GM12878 (cell line): ENCODE measurements around the gene NRXN3. TPM values are rescaled to one million over a fixed set of nuclear protein-coding genes. Genes with fewer than 3 reads are reported as not detected.

ENCODE experiments used
- ATAC-seq: fragments of 200-7000 bp; cut with Tn5 transposase; 3 replicates; pipeline ENCODE4 v1.9.1; 2020; ENCODE audit warnings: mild to moderate bottlenecking, moderate library complexity
- BruUV-seq: library from RNA; stranded (reverse); fragments of 400-500 nt; replicated peaks from 2 replicates; lab custom pipeline; 2021; lab: Mats Ljungman, UMichigan
- CTCF ChIA-PET: fragments of 300-600 bp; sonication (Branson Sonifier 250); formaldehyde crosslinking; extraction: SDS; loops from one replicate; lab custom pipeline; 2021; ENCODE audit warnings: inconsistent platforms; lab: Yijun Ruan, JAX
- POLR2A ChIA-PET: fragments of 350-600 bp; formaldehyde crosslinking; extraction: SDS; loops from one replicate; lab custom pipeline; 2021; ENCODE audit warnings: inconsistent platforms; lab: Charles Lee
- RAD21 ChIA-PET: fragments of 300-600 bp; sonication (Branson Sonifier 250); formaldehyde crosslinking; loops from one replicate; lab custom pipeline; 2023; ENCODE audit warnings: antibody characterized with exemption; ENCODE audit not compliant: unreplicated experiment; lab: Charles Lee
- SMC1A ChIA-PET: fragments of 300-600 bp; sonication (Branson Sonifier 250); formaldehyde crosslinking; loops from one replicate; lab custom pipeline; 2023; ENCODE audit not compliant: unreplicated experiment, uncharacterized antibody; lab: Charles Lee
- DNase-seq: peaks from one replicate; pipeline ENCODE4 v3.0.0-alpha.2; 2011; ENCODE audit warnings: low read depth, low spot score
- FAIRE-seq: peaks from 3 replicates; lab custom pipeline; 2011; peaks lifted over from hg19 to GRCh38; lab: Jason Lieb, UNC
- H2AFZ ChIP-seq: 2 replicates; pipeline ENCODE4 v1.6.0; 2011; ENCODE audit warnings: low read depth, low read length, control low read depth; ENCODE audit not compliant: control insufficient read depth
- H3K27ac ChIP-seq: 2 replicates; pipeline ENCODE4 v1.5.1; 2011; ENCODE audit warnings: control low read depth; ENCODE audit not compliant: control insufficient read depth, insufficient read depth
- H3K27me3 ChIP-seq, 2 experiments: replicated peaks in 1 of 2; 2 replicates each; pipeline versions ENCODE4 v1.6.0 to v1.6.1; 2011; ENCODE audit warnings: low read length in 1 of 2; ENCODE audit not compliant: control insufficient read depth in 2 of 2, insufficient read depth in 2 of 2
- H3K36me3 ChIP-seq, 2 experiments: 2 replicates each; pipeline ENCODE4 v1.5.1; 2011; ENCODE audit warnings: low read length in 1 of 2; ENCODE audit not compliant: control insufficient read depth in 2 of 2, insufficient read depth in 2 of 2
- H3K4me1 ChIP-seq: 2 replicates; pipeline ENCODE4 v1.6.1; 2011; ENCODE audit warnings: mild to moderate bottlenecking, low read length, moderate library complexity, mixed read lengths; ENCODE audit not compliant: control insufficient read depth, insufficient read depth
- H3K4me2 ChIP-seq: 2 replicates; pipeline ENCODE4 v1.6.0; 2011; ENCODE audit warnings: control low read depth; ENCODE audit not compliant: control insufficient read depth, insufficient read depth
- H3K4me3 ChIP-seq: fragments of 200-600 bp; sonication (generic); 2 replicates; pipeline ENCODE4 v1.5.1; 2016
- H3K79me2 ChIP-seq: 2 replicates; pipeline ENCODE4 v1.6.0; 2011; ENCODE audit warnings: low read length; ENCODE audit not compliant: control insufficient read depth, insufficient read depth
- H3K9ac ChIP-seq: 2 replicates; pipeline ENCODE4 v1.8.0; 2011; ENCODE audit warnings: low read length, control low read depth, mixed read lengths; ENCODE audit not compliant: control insufficient read depth, insufficient read depth
- H3K9me3 ChIP-seq: replicated peaks from 3 replicates; pipeline ENCODE4 v1.5.1; 2011; ENCODE audit warnings: mild to moderate bottlenecking, low read length; ENCODE audit not compliant: control insufficient read depth, insufficient read depth
- H4K20me1 ChIP-seq: 2 replicates; pipeline ENCODE4 v1.6.0; 2011; ENCODE audit not compliant: control insufficient read depth, insufficient read depth
- BRCA1 ChIP-seq: IDR thresholded peaks from 2 replicates; pipeline ENCODE4 v1.6.1; 2011; ENCODE audit warnings: low read depth, low read length, improper control_type of control experiment
- CUX1 ChIP-seq: IDR thresholded peaks from 2 replicates; pipeline ENCODE4 v1.6.1; 2012; ENCODE audit warnings: improper control_type of control experiment, low read depth, low read length; ENCODE audit not compliant: insufficient replicate concordance
- E2F8 ChIP-seq: fragments of 450-650 bp; IDR thresholded peaks from 2 replicates; pipeline ENCODE4 v1.6.1; 2018; ENCODE audit warnings: mild to moderate bottlenecking, low read depth, moderate library complexity; ENCODE audit not compliant: partially characterized antibody
- ETV6 ChIP-seq, 2 experiments: fragments of 450-650 bp in 1 of 2; IDR thresholded peaks in 1 of 2; conservative IDR thresholded peaks in 1 of 2; 2 replicates each; pipeline ENCODE4 v1.6.1; 2014; ENCODE audit warnings: antibody characterized with exemption in 1 of 2, borderline replicate concordance in 1 of 2, low read depth in 1 of 2, mild to moderate bottlenecking in 1 of 2, moderate library complexity in 1 of 2
- FOXK2 ChIP-seq: fragments of 450-650 bp; IDR thresholded peaks from 2 replicates; pipeline ENCODE4 v1.6.1; 2017; ENCODE audit warnings: mild to moderate bottlenecking, moderate library complexity
- HDAC2 ChIP-seq: fragments of 200-600 bp; sonication (generic); IDR thresholded peaks from 2 replicates; pipeline ENCODE4 v1.6.1; 2017
- RFX5 ChIP-seq: IDR thresholded peaks from 2 replicates; pipeline ENCODE4 v1.6.1; 2011; ENCODE audit warnings: low read depth, low read length, improper control_type of control experiment
- TAF1 ChIP-seq: IDR thresholded peaks from 2 replicates; pipeline ENCODE4 v1.6.1; 2011; ENCODE audit warnings: mild to moderate bottlenecking, low read depth, low read length, borderline replicate concordance
- ZBTB11 ChIP-seq: fragments of 450-650 bp; formaldehyde crosslinking; IDR thresholded peaks from 2 replicates; pipeline ENCODE4 v1.5.0; 2022; ENCODE audit warnings: mild to moderate bottlenecking, missing genetic modification characterization
- WGBS: methylation state at CpG from one replicate; pipeline ENCODE4 v1.1.6; 2016; ENCODE audit warnings: low lambda C conversion rate; ENCODE audit not compliant: insufficient replicate concordance, insufficient coverage; ENCODE audit errors: missing lambda C conversion rate; 5-methylcytosine and 5-hydroxymethylcytosine counted together
- in situ Hi-C: fragments of 300-500 bp; cut with MboI; formaldehyde crosslinking; loops from 9 replicates; pipeline ENCODE4 v1.14.3; 2018; ENCODE audit warnings: mixed read lengths
- intact Hi-C: fragments of 100-400 bp; cut with micrococcal nuclease; formaldehyde crosslinking; loops from one replicate; pipeline ENCODE4 v1.14.2; 2022; ENCODE audit not compliant: unreplicated experiment
- polyA plus RNA-seq, 11 experiments: library from polyadenylated mRNA; depleted of rRNA in 4 of 11; unstranded in 6 of 11; stranded (reverse) in 5 of 11; fragments of >200 nt; fragmentation: Nextera tagmentation in 4 of 11; fragmentation: Illumina TruSeq in 1 of 11; extraction: Ambion mirVana in 4 of 11; extraction: Trizol in 1 of 11; gene quantifications; 1 replicate in 1 of 11; 2 replicates in 10 of 11; pipeline versions ENCODE4 v1.2.1 to v1.2.3, GENCODE V29; 2011 to 2016; ENCODE audit warnings: inconsistent platforms in 2 of 11, missing spikeins in 2 of 11, low read depth in 1 of 11
- total RNA-seq, 4 experiments: library from RNA; depleted of rRNA in 3 of 4; stranded (reverse); fragments of >200 nt in 3 of 4; fragmentation: Illumina TruSeq in 1 of 4; extraction: Trizol in 1 of 4; gene quantifications; 2 replicates each; pipeline versions ENCODE4 v1.2.1 to v1.2.3, GENCODE V29; 2013 to 2021
- TF ChIP-seq, protein P1 (sequence below): IDR thresholded peaks from 2 replicates; pipeline ENCODE4 v1.6.1; 2012; ENCODE audit warnings: low read depth, low read length, improper control_type of control experiment

The NRXN3 gene
- total and polyA plus RNA-seq, 10 of the 15 experiments (the other 5 are each of a cell fraction or from before 2014, with no cell fraction given): 0.52 to 3.3 (median 1.4) TPM

- TF ChIP-seq CUX1 (no peak), E2F8 (no peak), HDAC2 (no peak)
Observed at GRCh38 chr14:79304279-79304678, 1134.1 kb downstream of the NRXN3 start (continued).

DNA sequence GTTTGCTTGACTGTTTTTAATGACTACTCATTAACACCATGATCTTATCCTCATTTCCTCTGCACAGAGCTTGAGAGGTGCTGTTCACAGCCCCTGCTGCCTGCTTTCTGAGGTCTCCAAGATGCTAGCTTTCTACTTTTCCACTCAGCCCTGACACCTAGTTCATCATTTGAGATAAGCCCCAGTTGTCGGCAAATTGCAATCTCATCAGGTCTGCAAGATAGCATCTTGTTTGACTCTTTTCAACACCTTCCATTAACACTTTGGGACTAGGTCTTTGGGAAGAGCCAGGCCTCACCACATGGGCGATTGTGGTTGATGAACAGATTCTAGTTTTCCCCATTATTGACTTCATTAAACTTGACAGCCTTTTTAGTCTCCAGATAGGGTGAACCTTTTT is 1136.4 kb downstream of the NRXN3 start:
- Histone ChIP-seq H3K36me3 (no peaks in the 10 kb centered on the region), H3K4me2 (no peak overlapping the region), H3K4me1 (no peaks in the 10 kb centered on the region), H3K9ac (no peak overlapping the region), H3K27me3 (no peaks in the 10 kb centered on the region), H4K20me1 (no peaks in the 10 kb centered on the region), H3K4me3 (no peak overlapping the region), H3K79me2 (no peaks in the 10 kb centered on the region), H3K27ac (no peak overlapping the region), H2AFZ (no peak overlapping the region), H3K9me3 (no peaks in the 10 kb centered on the region; the same call in 2 of the 3 replicates)
- in situ Hi-C loops (no loop called here), intact Hi-C loops (no loop called here)
- RAD21 ChIA-PET: no interaction called here
- ATAC-seq (no peak), FAIRE-seq (no peak), DNase-seq (no peak)
- CTCF ChIA-PET: interaction anchor here (0.5 kb wide), 1 partner anchor 1898 kb away, joined by 3 read pairs; no protein-coding TSS in a partner anchor
- no TSS peak for BruUV-seq
- 50% methylated on average over 2 of the region's 2 CpGs for WGBS
- POLR2A ChIA-PET: no interaction called here
- SMC1A ChIA-PET: no interaction called here
- no peak for TF ChIP-seq RFX5
- no peak for TF ChIP-seq TAF1
- TF ChIP-seq, protein P1, sequence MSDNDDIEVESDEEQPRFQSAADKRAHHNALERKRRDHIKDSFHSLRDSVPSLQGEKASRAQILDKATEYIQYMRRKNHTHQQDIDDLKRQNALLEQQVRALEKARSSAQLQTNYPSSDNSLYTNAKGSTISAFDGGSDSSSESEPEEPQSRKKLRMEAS: no peak
- no peak for TF ChIP-seq ETV6 (conservative IDR thresholded peaks at IDR 0.05 in 1 of 2, IDR thresholded peaks at IDR 0.05 in 1 of 2; ENCODE audit: borderline replicate concordance in 1 of 2, low read depth in 1 of 2)
- no peak for TF ChIP-seq ZBTB11 (CRISPR knock-in tag)
- no peak for TF ChIP-seq BRCA1
- no peak for TF ChIP-seq FOXK2
